Fibroblast of skin of left quadriceps (primary cell): ENCODE measurements around the gene MLLT1.
A peak's percentile ranks its signal among the peaks of the same experiment; 100 is the strongest.

ENCODE experiments used
- DNase-seq, 2 experiments: peaks; one replicate each; pipeline ENCODE4 v3.0.0-alpha.2; 2013; ENCODE audit warnings: low read depth in 2 of 2

Gene MLLT1

GRCh38 chr19:6275170-6275744 lies 4.5 kb downstream of the MLLT1 start:
- DNase-seq = no peak

GRCh38 chr19:6274756-6275155 lies 5.0 kb downstream of the MLLT1 start:
- DNase-seq = no peak

- peak in 1 of 2 experiments; percentile 16 for DNase-seq
Measured at GRCh38 chr19:6273701-6274601, 5.8 kb downstream of the MLLT1 start.

GRCh38 chr19:6272913-6273600 lies 6.7 kb downstream of the MLLT1 start:
- no peak for DNase-seq

- no peak for DNase-seq
Measured at GRCh38 chr19:6272411-6272791, 7.4 kb downstream of the MLLT1 start.

- DNase-seq = peak; percentile 25 to 34
Measured at GRCh38 chr19:6271721-6272410, 7.9 kb downstream of the MLLT1 start.

- DNase-seq = no peak
Measured at GRCh38 chr19:6271251-6271650, 8.5 kb downstream of the MLLT1 start.

GRCh38 chr19:6270822-6271221 lies 9.0 kb downstream of the MLLT1 start:
- DNase-seq = no peak

GRCh38 chr19:6270076-6270745 lies 9.6 kb downstream of the MLLT1 start:
- no peak for DNase-seq

- DNase-seq = no peak
Measured at GRCh38 chr19:6269101-6269886, 10.5 kb downstream of the MLLT1 start.

- no peak for DNase-seq
Measured at GRCh38 chr19:6268382-6268771, 11.4 kb downstream of the MLLT1 start.

GRCh38 chr19:6267552-6268381 lies 12.0 kb downstream of the MLLT1 start:
- no peak for DNase-seq

GRCh38 chr19:6264803-6265202 lies 15.0 kb downstream of the MLLT1 start:
- DNase-seq = no peak

GRCh38 chr19:6263735-6264444 lies 15.9 kb downstream of the MLLT1 start:
- peak; percentile 45 to 49 for DNase-seq

- DNase-seq = no peak
Measured at GRCh38 chr19:6263306-6263705, 16.5 kb downstream of the MLLT1 start.

- DNase-seq = no peak
Measured at GRCh38 chr19:6262519-6262918, 17.3 kb downstream of the MLLT1 start.

GRCh38 chr19:6261883-6262282 lies 17.9 kb downstream of the MLLT1 start:
- DNase-seq = no peak

- DNase-seq = no peak
Measured at GRCh38 chr19:6260912-6261650, 18.7 kb downstream of the MLLT1 start.

GRCh38 chr19:6260376-6260775 lies 19.4 kb downstream of the MLLT1 start:
- DNase-seq = no peak
